NCI-H1436 (cell line): ENCODE measurements around the gene PRKCH.
"Not testable (repeated sequence)": the region's sequence is repeated elsewhere in the genome, so short reads cannot be mapped to it uniquely, and the experiment has no call there.

Experiments
- DNase-seq: peaks from one replicate; lab custom pipeline; 2025; lab: John Stamatoyannopoulos, UW

PRKCH gene

GRCh38 chr14:61308701-61309100, 12.7 kb upstream of the PRKCH start:
- not testable (repeated sequence) for DNase-seq

GRCh38 chr14:61315313-61315712, 6.1 kb upstream of the PRKCH start:
- DNase-seq = peak; percentile 30

DNA sequence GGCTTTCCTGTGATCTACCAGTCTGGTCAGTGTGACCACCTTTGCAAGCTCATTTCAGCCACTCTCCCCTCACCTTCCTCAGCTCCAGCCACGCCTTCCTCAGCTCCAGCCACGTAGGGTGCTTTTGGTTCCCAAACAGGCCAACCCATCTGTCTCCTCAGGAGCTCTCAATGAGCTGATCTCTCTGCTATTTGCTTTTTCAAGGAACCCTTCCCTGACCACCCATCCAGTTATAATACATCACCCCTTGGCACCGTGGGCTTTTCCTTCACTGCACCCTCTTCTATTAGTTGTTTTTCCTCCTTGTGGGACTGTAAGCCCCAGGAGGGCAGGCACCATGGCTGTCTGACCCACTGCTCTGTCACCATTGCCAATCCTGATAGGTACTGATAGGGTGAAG, 2.3 kb upstream of the PRKCH start:
- no peak for DNase-seq

- DNase-seq = no peak
These were observed 1.7 kb upstream of the PRKCH start for GRCh38 chr14:61319706-61320105.

GRCh38 chr14:61320170-61320569, 1.2 kb upstream of the PRKCH start:
- not testable (repeated sequence) for DNase-seq

DNA sequence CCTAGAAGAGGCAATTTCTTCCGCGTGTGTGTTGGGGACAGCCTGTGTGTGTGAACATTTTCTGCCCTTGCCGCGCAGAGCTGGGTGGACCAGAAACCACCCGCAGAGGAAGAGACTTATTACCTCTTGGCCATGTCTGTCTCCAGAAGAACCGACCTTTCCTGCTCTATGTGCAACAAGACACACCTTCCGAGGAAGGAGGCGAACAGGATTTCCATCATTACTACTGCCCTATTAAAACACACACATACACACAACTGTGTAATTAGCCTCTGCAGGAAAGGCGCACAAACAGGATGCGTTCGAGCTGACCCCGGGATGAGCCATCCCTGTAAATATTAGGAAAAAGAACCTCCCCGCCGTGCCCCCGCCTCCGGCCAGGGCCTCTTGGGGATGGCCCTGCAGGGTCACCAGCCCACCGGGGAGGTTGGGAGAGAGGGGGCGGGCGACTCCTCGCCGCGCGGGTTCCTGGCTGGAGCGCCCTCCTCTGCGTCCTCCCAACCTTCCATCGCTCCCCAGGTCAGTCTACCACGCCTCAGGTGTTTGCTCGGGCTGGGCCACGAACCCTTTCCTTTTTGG, 484 bp upstream of the PRKCH start:
- DNase-seq = no peak

DNA sequence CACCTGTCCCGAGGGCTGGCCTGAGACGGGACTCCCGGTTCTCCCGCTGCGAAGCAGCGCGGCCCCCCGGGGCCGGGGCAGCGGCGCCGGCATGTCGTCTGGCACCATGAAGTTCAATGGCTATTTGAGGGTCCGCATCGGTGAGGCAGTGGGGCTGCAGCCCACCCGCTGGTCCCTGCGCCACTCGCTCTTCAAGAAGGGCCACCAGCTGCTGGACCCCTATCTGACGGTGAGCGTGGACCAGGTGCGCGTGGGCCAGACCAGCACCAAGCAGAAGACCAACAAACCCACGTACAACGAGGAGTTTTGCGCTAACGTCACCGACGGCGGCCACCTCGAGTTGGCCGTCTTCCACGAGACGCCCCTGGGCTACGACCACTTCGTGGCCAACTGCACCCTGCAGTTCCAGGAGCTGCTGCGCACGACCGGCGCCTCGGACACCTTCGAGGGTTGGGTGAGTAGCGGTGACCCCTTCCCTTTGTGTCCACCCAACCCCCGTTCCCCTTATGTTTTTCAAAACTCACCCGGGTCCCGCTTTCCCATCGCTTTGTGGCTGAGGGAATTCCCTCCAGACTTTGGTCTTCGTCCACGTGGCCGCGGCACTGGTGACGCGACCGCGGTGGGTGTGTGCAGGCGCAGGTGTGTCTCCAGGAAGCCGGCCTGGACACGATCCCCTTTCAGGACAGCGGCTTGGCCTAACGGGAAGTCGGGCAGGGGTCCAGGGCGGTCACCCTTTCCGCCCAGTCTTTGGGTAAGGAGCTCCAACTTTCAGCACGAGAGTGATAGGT, 826 bp downstream of the PRKCH start:
- DNase-seq = no peak

DNA sequence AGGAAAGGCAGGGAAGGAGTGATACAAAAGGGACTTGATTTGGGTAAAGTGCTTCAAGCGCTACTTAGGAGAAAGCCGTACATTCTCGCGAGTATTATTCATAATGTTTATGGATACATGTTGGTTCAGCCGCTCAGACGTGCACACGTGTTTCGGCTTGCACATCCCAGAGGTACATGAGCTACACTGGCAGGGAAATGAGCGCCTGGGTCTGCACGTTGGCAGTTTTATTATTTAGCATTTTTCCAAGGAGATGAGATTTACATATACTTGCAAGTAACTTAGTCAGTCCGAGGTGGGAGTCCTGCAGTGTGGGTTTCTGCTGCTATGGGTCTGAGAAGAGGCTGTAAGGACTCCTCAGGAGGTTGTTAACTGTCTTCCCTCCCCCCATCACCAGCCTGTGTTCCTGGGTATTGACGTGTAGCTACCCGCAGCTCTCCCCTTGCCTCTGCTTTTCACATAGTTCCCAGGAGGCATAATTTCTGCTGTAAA, 1.5 kb downstream of the PRKCH start:
- peak; percentile 34 for DNase-seq

DNA sequence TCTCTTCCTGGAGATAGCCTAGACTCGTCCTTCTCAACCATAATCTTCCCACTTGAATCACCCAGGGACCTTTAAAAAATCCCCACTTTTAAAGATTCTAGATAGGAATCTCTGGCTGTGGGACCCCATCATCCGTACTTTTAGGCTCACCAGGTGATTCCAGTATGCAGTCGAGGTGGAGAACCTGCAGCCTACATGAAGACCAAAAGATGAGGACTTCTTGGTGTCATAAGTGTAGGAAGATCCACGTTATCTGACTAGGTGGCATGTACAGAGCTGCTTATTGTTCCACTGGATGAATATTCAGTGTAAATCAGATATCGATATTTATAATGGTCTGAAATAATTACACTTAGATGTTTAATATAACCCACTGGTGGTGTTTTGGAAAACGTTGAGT, 2.6 kb downstream of the PRKCH start:
- no peak for DNase-seq

DNA sequence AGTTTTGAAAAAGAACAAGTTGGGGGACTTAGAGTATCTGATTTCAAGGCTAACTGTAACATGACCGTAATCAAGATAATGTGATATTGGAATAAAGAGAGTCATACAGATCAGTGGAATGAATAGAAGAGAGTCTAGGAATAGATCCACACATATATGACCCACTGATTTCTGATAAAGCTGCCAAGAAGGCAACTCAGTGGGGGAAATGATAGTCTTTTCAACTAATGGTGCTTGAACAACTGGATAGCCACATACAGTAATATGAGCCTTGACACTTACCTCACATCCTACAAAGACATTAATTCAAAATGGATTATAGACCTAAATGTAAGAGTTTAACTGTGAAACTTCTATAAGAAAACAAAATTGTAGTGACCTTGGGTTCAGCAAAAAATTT, 3.8 kb downstream of the PRKCH start:
- DNase-seq = no peak

- DNase-seq = no peak
These were observed 4.8 kb downstream of the PRKCH start for GRCh38 chr14:61326146-61326545.

GRCh38 chr14:61326847-61327246, 5.5 kb downstream of the PRKCH start:
- no peak for DNase-seq

- no peak for DNase-seq
These were observed 7.4 kb downstream of the PRKCH start for GRCh38 chr14:61328626-61329262.

DNA sequence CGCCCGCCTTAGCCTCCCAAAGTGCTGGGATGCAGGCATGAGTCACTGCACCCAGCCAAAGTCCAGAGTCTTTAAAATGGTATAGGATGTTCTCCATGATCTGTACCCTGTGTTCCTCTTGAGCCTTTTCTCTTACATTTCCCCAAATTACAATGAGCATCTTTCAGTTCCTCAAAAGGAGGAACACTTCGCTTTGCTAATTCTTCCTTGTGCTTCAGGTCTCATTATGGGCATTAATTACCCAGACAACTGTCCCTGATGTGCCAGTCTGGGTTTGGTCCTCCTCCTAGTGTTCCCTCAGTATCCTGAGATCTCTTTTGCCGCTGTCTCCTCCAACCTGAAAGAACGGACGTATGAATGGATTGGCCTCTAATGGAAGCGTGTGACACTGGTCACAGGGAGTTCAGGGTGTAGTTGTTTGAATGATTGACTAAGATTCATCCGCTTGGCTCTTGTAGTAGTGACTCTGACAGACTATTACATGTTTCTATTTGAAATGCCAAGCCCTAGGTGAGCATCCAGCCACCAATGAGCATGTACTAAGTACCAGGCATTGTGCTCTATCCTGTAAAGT, 8.2 kb downstream of the PRKCH start:
- no peak for DNase-seq

DNA sequence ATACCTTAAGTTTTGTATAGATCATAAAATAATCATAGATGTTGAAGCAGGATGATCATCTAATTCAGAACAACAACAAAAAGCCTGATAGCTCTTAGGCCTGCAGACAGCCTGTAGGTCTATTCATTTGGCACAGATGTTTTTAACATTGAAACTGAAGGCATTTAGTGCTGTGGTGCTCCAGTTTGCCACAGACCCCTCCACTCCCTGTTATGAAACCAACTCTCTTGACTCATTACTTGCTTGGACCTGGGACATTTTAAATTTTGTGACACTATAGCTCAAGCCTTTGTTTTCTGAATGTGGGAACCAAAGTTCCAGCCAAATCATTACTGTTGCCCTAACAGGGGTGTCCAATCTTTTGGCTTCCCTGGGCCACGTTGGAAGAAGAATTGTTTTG, 9.1 kb downstream of the PRKCH start:
- DNase-seq = no peak

GRCh38 chr14:61331992-61332657, 10.7 kb downstream of the PRKCH start:
- DNase-seq = no peak

DNA sequence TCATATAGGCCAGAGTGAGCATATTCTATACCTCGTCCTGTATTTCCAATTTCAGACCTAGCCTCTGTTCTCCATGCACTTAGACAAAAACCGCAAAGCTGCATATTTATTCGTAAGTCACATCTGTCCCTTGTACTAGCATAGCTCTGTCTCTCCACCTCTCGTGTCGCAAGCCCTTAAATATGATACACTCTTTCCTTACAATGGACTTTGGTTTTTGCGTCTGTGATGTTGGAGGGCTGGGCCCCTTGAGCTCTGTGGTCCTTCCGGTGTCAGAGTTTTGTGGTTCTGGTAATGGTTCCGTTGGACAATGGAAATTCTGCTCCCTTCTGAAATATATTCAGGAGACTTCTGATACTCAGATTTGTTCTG, 11.3 kb downstream of the PRKCH start:
- DNase-seq = no peak

DNA sequence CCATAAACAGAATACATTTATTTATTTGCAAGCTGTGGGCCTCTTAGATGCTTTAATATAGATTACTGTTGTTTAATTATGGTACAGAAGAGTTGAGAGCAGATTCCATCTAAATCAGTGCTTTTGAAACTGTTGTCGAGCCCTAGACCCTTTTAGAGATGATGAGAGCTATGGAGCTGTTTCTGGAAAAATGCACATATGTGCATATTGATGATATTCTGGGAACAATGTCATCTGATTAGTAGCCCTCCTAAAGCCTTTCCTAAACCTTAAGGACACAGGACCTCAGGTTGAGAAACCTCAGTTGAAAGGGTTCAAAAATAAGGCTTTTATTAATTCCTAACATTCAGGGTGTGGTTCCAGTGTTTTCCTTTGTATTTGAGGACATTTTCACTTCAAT, 11.7 kb downstream of the PRKCH start:
- DNase-seq = no peak

- DNase-seq = no peak
These were observed 12.9 kb downstream of the PRKCH start for GRCh38 chr14:61334197-61334701.

- no peak for DNase-seq
These were observed 13.7 kb downstream of the PRKCH start for GRCh38 chr14:61335049-61335448.

GRCh38 chr14:61335671-61336275, 14.4 kb downstream of the PRKCH start:
- DNase-seq = no peak

DNA sequence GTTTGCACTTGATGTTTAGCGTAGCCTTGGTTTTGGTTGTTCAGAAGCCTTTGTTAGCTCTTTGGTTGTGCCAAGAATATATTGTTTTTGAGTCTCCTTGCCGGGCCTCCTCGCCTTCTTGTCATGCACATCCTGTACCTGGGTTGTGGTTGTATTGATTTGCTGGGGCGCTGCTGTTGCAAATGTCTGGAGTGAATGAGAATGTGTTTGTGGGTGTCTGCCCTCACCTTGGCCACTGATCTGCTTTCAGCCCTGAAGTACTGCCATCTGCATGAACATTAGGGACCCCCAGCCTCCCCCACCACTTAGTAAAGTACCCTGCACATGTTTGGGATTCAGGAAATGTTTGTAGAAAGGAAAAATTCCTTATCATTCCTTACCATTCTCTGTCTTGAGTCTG, 16.5 kb downstream of the PRKCH start:
- DNase-seq = no peak
